Measurements from ENCODE around the gene SLC30A9.

Gene SLC30A9

GRCh38 chr4:42132099-42132498, 141.8 kb downstream of the SLC30A9 start:
- in situ Hi-C loops (cut with HindIII; ENCODE audit: low sequenced_read_pairs): no loop called here

- in situ Hi-C loops (cut with HindIII; ENCODE audit: low sequenced_read_pairs): no loop called here
Observed at GRCh38 chr4:42133006-42133405, 142.7 kb downstream of the SLC30A9 start.

GRCh38 chr4:42136371-42136770, 146.0 kb downstream of the SLC30A9 start:
- in situ Hi-C loops (cut with HindIII; ENCODE audit: low sequenced_read_pairs): no loop called here
